ENCODE results near the gene FBXW2.

DNA sequence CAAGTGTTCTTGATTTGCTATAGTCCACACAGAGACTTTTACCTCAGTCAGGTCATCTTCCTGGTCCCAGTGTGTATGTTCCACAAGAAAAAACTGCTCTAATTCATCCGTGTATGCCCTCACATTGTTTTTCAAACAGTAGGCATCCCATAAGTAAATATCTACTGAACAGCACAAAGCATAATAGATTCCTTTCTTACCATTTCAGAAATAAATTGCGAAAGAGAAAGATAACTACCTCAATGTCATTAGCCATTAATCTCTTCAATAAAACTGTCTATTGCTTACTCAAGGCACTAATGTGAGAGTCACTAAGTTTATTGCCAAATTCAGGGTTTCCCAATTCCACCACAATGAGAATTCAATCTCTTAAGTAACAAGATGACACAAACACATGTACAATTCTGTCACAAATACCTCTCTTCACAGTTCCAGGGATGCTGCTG lies 9.6 kb downstream of the FBXW2 start:
- no peak for TF ChIP-seq YY1 (IDR thresholded peaks at IDR 0.05; ENCODE audit: insufficient read depth, insufficient read length)
- TF ChIP-seq ZNF274 (IDR thresholded peaks at IDR 0.05; ENCODE audit: low read depth, low read length) = no peak
